Endothelial cell of hepatic sinusoid (primary cell): Measurements from ENCODE around the gene COMT.

Experiments
- in situ Hi-C: cut with HindIII; loops from 2 replicates; pipeline ENCODE4 v1.10.0; 2017; ENCODE audit warnings: low sequenced_read_pairs

The COMT gene

DNA sequence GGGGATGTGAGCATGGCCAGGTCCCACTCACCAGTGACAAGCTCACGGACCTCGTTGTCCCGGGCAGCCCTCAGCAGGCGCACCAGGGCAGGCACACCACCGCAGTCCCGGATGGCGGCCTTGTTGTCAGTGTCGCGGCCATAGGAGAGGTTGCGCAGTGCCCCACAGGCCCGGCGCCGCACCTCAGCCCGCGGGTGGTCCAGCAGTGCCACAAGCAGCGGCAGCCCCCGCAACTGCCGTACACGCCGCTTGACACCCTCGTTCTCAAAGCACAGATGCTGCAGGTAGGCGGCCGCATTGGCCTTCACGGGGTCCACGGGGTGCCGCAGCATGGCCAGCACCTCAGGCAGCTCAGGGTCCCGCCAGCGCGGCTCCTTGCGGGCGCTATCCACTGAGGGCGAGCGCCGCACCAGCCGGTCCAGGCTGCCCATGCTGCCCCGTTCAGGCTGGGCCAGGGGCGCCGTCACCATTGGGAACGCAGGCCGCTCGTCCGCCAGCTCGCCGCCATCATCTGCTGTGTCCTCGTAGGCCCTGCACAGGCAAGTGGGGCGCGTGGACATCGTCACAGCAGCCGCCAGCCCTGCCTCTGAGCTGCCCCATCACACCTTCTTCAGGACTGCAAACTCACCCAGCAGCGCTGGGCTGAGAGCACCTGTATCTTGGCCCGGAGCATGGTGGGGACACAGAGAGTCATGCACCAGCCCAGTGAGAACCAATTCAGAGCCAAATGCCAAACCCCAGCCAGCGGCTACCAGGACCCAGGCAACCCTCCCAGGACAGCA lies 38.3 kb downstream of the COMT start:
- in situ Hi-C loops: loop anchor here (10.0 kb wide), 1 partner anchor 165 kb away; no protein-coding TSS in a partner anchor

DNA sequence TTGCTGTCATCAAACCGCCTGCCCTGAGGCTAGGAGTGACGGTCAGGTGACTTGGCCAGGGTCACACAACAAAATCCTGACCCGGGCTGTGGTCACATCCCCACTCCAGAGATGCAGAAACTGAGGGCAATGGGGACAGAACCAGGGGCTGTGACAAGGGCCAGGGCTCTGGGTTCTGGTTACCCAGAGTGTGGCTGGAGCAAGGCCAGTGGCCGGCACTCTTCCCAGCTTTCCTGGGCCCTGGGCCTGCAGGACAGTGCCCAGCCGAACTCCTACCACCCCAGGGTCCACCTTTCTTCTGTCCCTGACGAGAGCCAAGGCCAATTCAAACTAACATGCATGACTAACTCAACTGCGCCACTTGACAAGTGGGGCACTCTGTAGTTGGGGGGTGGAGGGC lies 39.2 kb downstream of the COMT start:
- in situ Hi-C loops: no loop called here

DNA sequence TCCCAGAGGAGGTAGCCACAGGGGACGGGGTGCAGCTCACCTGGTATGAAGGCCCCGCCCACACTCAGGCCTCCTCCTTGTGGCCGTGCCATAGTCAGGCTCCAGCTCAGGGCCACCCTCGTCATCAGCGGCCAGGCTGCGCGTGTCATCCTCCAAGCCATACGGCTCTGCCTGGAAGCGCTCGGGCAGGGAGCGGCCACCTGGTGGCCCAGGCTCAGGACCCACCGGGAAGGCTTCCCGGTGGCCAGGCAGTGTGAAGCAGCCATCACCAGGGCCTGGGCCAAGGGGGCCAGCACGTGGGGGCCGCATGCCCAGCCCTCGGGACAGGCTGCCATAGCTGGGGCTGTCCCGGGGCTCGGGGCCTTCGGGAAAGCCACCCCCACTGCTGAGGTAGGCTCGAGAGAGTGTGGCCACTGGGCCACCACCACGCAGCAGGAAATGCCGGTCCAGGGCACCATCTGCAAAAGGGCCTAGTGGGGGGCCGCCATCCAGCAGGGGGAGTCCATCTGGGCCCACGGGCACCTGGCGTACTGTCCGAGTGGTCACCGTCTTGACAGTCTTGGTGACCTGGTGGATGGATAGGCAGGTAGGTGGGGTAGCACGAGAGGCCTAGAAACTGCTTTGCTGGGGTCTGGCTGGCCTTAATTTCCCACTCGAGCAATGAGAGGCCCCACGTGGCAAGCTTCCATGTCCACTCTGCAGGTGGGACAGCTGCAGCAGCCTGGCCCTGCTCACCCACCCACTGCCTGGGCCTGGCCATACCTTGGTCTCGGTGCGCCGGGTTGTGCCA lies 39.8 kb downstream of the COMT start:
- in situ Hi-C loops: no loop called here

DNA sequence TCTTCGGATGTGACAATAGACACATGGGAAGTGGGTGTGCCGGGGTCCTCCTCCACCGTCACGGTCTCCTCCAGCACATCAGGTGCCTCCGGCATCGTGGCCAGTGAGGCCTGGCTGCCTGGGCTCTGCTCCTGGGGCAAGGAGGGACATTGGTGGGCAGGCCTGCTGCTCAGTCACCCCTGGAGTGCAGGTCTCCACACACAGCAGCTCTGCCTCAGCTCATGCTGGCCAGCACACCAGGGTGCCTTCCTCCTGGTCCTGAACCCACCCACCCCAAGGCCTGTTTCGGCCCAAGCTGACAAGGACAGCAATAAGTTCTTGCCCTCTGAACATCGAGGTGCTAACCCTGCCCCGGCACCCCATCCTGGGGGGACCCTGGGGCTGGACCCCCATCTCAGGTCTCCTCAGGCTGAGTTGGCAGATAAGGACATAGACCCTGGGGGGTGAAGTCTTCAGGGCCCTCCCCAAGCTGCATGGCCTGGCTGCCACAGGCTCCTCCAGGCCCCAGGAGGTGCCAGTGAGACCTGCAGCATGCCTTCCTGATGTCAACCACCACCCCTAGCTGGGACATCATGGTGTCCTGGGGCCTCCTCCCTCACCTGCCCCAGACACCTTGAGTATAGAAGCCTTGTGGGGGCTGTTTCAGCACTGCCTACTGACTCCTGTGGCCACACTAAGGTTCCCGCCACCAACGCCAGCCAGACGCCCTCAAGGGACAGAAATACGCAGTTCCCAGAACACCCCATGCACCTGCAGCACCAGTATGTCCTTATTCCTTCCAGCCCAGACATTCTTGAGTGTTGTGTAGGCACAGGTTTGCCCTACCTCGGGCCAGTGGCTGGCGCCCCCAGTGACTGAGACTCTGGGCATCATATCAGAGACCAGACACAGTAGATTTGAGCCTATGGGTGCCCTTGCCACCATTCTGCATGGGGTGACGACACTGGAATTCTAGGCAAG lies 40.7 kb downstream of the COMT start:
- in situ Hi-C loops: no loop called here

DNA sequence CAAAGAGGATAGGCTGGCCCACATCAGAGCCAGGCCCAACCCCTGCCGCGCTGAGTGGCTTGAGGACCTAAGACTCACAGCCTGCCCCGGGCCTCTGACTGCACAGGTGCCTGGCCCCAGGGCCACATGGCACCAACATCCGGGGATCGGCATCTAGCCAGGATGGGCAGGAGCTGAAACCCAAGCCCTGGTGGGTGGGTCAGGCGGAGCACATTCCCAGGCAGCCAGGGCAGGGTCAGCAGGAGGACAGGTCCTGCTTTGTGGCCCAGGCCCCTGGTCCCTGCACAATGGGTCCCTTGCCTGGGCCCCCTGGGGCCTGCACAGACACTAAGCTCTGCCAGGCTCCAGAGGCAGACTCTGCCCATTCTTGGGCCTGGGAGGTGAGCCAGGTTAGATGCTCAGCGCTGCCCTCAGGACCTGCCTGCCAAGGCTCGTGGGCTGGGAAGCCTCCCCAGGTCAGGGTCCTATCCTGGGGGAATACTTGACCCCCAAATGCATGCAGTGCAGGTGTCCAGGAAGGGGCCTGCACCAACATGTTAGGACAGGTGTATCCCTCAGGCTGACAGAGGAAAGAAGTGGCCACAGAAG lies 41.5 kb downstream of the COMT start:
- in situ Hi-C loops: no loop called here

DNA sequence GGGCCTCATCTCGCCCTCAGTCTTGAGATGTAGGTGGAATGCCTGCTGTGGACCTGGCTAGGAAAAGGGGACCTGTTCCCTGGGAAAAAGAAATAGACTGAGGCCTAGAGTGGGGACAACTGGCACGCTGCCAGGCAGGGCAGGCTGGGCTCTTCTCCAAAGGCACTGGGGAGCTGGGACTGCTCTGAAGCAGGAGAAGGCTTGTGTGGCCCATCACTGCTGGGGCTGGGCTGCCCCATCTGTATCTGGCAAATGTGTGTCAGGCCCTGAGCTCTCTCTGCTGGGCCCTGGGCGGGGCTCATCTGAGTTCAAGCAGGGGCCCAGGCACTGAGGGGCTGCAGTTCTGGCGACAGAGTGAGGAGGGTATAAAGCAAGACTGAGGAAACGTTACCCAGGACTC lies 42.2 kb downstream of the COMT start:
- in situ Hi-C loops: no loop called here

DNA sequence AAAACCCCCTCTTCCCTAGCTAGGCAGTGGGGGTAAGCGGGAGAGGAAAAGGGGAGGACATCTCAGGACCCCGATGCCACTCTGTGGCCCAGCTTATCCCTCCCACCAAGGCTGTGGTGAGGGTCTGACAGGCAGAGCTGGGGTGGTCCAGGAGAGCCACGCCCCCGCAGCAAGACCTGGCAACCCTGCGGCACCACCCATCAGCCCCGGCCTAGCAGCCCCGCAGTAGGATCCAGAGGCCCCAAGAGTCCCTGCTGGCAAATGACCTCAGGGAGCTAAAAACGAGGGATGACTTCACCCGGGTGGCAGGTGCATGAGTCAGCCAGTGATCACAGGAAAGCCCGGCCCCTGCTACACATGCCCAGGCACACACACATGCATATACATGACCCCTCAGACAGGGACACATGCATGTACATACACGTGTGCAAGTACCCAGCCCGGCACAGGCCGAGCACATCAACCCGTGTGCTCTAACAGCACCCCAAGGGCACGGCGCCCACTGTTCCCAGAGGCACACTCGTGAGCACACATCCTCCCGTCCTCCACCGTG lies 42.7 kb downstream of the COMT start:
- in situ Hi-C loops: no loop called here

DNA sequence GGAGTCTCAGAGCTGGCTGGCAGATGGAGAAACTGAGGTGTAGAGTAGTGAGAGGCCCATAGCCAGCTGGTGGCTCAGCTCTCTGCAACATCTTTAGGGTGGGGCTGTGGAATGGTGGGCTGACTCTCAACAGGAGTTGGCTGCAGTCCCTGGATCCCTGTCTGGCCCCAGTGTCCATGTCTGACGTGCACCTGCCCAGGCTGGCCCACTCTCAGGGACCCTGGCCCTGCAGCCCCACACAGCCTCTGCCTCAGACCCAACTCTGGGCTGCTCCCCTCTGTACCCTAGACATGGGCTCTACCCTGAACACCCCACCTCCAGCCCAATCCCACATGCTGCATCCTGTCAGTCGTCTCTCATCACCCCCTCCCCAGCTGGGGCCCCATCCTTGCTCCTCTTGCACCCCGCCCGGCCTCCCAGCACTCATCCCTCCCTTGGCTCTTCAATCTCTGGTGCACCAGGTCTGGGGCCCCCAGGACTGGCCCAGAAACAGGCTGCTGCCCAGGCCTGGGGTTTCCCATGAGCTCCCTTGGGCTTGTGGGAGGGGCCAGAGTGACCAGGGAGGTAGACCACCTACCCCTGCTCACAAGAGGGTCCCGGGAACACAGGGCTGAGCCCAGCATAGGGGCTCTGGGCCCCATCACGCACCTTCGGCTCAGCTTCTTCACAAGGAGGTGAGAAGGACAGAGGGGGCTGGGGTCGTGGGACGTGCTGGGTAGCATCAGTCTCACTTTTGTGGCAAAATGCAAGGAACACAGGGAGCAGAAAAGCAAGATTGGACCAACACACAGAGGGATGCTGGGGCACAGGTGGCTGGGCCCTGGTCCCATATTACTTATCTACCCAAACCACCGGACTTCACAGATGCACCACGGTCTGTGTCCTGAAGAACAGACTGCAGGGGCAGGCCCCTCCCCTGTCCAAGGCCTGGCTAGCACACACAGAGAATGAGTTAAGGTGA lies 43.6 kb downstream of the COMT start:
- in situ Hi-C loops: no loop called here

DNA sequence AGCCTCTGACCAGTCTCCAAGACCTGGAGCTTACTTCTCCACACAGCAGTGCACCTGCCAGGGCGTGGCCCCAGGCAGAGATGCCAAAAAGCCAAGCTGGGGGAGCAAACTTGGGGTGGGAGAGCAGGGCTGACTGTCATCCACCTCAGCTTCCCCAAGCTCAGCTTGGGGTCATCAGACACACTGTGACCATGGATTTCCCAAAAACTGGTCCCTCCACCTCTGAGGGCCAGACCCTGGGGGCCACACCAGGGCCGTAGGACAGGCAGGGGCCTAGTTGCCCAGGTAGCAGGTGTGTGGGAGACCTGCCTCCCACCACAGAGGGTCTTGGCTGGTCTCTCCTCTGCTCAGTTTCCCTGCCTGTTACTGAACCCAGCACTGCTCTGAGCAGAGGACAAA lies 44.4 kb downstream of the COMT start:
- in situ Hi-C loops: no loop called here

DNA sequence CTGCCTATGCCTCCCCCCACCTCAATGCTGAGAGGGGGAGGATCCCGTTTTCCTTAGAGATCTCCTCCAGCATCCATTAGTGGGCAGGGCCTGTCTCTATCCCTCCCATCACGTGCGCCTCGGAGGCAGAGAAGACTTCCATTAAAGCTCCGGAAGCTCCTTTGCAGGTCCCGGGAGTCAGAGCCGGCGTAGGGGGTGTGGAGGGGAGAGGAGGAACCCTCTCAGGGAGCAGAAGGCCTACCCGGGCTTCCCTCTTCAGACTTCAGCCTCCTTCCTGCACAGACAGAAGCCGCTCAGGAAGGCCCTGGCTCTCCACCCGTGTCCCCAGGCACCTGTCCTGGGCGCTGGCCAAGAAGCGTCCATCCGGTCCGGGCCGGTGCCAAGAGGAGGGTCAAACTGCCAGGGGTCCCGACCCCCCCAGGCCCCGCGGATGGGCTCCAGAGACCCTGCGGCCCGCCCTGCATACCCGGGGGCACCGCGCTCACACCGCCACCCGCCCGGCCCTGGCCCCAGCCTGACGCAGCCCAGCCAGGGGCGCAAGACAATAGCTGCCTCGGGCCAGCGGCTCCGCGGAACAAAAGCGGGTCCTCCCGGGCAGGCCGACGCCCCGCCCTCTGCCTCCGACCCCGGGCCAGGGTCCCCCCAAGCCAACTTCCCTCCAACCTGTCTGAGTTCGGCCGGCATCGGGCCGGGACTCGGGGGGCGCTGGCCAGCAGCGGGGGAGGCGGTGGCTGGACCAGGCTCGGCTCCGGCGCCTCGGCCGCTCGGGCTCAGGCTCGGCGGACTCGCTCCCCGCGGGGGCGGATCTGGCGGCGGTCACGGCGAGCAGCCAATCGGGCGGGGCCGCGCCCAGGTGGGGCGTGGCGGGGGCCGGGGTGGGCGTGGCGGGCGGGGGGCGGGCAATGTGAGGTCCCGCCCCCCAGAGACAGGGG lies 45.1 kb downstream of the COMT start:
- in situ Hi-C loops: no loop called here

DNA sequence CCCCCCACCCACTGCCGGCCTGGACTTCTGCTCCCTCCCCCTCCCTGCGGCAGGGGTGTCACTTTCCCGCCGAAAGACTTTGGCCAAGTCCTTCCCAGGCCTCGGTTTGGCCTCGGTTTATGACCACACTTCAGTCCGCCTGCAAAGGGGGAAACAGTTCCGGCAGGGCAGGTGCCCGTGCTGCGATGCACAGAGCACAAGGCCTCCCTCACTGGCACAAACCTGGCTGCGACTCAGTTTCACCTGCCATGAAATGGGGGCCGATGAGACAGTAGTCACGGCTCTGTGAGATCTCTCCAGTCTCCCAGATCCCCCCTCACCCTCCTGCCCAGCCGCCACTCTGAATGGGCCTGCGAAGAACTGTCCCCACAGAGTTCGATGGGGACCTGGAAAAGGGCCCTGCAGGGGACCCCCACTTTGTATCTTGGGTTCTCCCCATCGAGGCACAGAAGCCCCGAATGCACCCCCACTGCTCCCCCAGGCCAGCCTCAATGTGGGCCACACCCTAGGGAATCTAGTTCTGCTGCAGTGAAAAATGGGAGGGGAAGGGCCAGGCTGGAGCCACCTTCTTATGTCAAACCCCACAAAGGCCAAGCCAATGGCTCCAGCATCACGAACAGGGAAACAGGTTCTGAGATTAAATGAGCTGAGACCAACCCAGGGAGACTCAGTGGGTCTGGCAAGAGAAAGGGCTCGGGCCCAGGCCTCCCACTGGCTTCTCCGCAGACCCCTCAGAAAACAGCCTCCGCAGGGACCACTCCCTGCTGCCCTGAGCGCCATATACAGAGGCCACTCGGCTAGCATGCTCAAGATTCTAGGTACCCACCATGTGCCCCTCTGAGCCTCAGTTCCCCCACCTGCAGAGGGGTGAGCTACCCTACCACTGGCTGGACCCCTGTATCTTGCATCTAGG lies 46.1 kb downstream of the COMT start:
- in situ Hi-C loops: no loop called here

DNA sequence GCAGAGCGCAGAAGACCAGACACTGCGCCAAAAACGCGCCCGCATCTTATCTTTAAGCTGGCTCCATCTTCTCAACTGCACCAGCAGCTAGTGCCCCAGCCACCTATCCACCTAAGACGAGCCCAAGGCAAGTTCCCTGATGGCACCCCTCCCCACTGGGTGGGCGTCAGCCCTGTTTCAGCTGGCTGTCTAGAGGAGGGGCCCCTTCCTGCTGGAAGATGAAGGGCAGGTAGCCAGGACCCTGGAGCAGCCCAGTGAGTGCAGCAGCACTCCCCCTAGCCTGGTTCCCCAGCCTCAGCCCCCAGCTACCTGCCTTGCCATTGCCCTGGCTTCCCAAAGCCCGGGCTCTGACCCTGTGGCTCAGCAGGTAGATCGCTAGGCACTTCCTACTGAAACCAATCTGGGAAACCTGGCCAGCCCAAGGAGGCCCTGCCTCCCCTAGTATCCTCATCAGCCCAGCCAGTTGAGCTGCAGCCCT lies 46.8 kb downstream of the COMT start:
- in situ Hi-C loops: no loop called here

DNA sequence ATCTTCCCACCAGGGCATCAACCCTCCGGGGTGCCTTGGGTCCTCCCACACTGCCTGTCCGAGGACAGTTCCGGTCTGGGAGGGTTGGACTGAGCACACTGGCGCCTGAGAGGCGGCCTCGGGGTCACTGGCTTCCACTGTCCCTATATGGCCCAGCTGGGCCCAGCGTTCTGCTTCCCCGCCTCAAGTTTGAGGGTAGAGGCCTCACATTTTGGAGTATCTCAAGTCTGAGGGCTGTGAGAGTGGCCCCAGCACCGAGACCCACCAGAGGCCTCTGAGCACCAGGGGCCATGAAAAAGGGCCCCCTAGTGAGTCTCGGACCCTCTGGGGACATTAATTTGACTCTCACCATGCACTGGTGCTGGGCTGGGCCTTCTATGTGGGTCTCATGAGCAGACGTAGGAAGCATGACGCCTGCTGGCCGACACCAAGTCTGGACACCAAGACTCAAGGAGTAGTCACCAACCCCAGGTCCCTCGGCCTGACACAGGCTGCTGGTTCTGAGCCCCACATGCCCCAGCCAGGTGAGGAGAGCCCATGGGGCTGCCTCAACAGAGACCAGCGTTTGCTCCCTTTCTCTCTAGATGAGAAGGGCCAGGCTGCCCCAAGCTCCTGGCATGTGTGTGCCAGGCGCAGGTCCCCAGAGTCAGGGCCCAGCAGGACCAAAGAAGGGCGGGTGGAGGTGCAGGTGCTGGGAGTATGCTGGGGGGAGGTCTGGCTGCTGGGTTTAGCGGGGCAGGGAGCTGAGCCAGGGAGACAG lies 47.6 kb downstream of the COMT start:
- in situ Hi-C loops: no loop called here

DNA sequence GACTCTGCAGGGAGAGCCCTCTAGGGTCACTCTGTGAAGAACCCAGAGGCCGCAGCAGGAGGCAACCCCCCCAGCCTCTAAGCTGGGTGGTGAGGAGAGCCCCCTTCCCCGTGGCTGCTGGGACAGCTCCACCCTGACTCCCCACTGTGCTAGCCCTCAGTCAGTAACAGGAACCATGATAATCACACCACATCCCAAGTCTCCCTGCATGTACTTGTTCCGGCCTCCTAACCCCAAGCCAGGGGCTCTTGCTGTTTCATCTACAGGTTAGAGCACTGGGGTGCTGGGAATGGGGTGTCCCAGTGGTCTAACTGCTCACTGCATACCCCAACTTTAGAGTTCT lies 48.1 kb downstream of the COMT start:
- in situ Hi-C loops: no loop called here

DNA sequence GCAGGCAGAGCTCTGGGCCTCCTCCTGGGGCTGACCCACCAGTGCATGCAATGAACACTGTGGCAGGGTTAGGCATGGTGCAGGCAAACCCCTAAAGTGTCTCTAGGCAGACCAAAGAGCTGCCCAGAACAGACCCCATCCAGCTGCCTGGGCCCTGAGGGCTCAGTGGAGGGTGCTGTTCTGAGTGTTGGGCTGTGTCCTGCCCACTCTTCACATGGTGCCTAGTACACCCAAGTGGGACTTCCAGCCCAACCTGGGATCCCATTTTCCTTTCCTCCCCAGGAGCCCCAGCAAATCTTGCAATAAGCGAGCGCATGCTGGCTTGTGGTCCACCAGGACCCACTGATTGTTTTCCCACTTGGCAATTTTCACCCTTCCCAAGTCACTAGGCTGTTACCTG lies 48.6 kb downstream of the COMT start:
- in situ Hi-C loops: no loop called here

DNA sequence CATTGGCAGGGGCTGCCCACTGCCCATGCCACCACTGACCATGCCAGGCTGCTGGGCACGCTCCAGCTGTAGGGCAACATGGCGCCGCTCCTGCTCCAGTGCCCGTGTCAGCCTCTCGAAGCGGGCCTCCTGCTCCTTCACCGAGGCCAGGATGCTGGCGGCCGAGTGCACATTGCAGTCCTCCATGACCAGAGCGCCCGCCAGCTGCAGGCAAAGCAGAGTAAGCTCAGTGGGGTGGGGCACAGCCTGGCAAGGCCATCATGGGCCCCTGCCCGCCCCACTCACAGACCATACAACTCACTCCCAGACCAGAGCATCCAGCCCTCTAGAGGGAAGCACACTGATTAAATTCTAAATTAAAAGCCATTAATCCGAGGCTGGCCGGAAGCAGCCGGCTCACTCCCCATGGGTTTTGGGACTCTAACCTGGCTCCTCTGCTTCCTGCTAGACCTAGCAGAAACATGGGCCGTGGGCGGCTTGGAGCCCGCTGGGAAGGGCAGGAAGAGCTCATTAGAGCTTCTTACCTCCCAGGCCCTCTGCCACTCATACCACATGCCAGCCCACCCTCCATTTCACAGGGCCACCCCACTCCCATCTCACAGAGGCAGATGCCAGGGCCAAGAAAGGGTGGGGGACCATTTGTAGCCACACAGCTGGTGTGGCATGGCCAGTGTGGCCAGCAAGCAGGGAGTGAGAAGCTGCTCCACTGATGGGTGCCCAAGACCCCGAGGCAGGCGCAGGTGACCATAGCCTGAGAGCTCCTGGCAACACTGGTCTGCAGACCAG lies 49.2 kb downstream of the COMT start:
- in situ Hi-C loops: no loop called here
